IMR-90 (cell line): ENCODE results near the gene SCRN2. TPM values are rescaled to one million over a fixed set of nuclear protein-coding genes. Genes with fewer than 3 reads are reported as not detected.

ENCODE experiments used
- ATAC-seq: fragments of 200-7000 bp; cut with Tn5 transposase; 2 replicates; pipeline ENCODE4 v1.9.1; 2020; ENCODE audit warnings: low read depth, mild to moderate bottlenecking, moderate library complexity
- BruUV-seq: library from RNA; stranded (reverse); fragments of 400-500 nt; replicated peaks from 2 replicates; lab custom pipeline; 2021; lab: Mats Ljungman, UMichigan
- CTCF ChIA-PET: fragments of 300-600 bp; formaldehyde crosslinking; extraction: SDS; loops from one replicate; lab custom pipeline; 2021; ENCODE audit warnings: antibody characterized with exemption; lab: Yijun Ruan, JAX
- POLR2A ChIA-PET: fragments of 300-600 bp; sonication (Branson Sonifier 250); formaldehyde crosslinking; loops from one replicate; lab custom pipeline; 2022; ENCODE audit warnings: antibody characterized with exemption; ENCODE audit not compliant: unreplicated experiment; lab: Charles Lee
- DNase-seq: peaks from one replicate; pipeline ENCODE4 v3.0.0; 2013
- H2AFZ ChIP-seq: replicated peaks from 2 replicates; pipeline ENCODE3; 2013; ENCODE audit warnings: low read length, mild to moderate bottlenecking; ENCODE audit not compliant: poor library complexity
- H2AK5ac ChIP-seq: 2 replicates; pipeline ENCODE4 v1.6.1; 2013; ENCODE audit warnings: low read depth, low read length, inconsistent platforms
- H2AK9ac ChIP-seq: replicated peaks from 2 replicates; pipeline ENCODE3; 2013; ENCODE audit warnings: mild to moderate bottlenecking, low read depth, low read length, moderate library complexity; ENCODE audit not compliant: poor library complexity
- H2BK120ac ChIP-seq: 2 replicates; pipeline ENCODE4 v1.6.1; 2013; ENCODE audit warnings: low read depth, low read length, inconsistent platforms
- H2BK15ac ChIP-seq: 3 replicates; pipeline ENCODE4 v1.6.1; 2013; ENCODE audit warnings: low read depth, low read length, inconsistent platforms
- H2BK20ac ChIP-seq: 2 replicates; pipeline ENCODE4 v1.6.1; 2013; ENCODE audit warnings: low read depth, mild to moderate bottlenecking, inconsistent platforms, low read length, moderate library complexity
- H2BK5ac ChIP-seq: 2 replicates; pipeline ENCODE4 v1.6.1; 2013; ENCODE audit warnings: mild to moderate bottlenecking, low read depth, low read length, inconsistent platforms; ENCODE audit not compliant: poor library complexity, severe bottlenecking
- H3K14ac ChIP-seq: replicated peaks from 2 replicates; pipeline ENCODE4 v1.6.1; 2013; ENCODE audit warnings: low read depth, low read length, inconsistent platforms
- H3K18ac ChIP-seq: 2 replicates; pipeline ENCODE4 v1.6.1; 2013; ENCODE audit warnings: low read depth, low read length, control low read depth
- H3K23ac ChIP-seq: 2 replicates; pipeline ENCODE4 v1.6.1; 2013; ENCODE audit warnings: low read depth, low read length, inconsistent platforms
- H3K27ac ChIP-seq: 2 replicates; pipeline ENCODE4 v1.5.1; 2013; ENCODE audit warnings: mild to moderate bottlenecking, control low read depth, low read length; ENCODE audit not compliant: insufficient read depth
- H3K27me3 ChIP-seq: 2 replicates; pipeline ENCODE4 v1.6.1; 2013; ENCODE audit warnings: low read length; ENCODE audit not compliant: control insufficient read depth, insufficient read depth
- H3K36me3 ChIP-seq: 2 replicates; pipeline ENCODE4 v1.6.1; 2013; ENCODE audit warnings: low read length, mixed read lengths; ENCODE audit not compliant: control insufficient read depth, insufficient read depth
- H3K4ac ChIP-seq: 2 replicates; pipeline ENCODE4 v1.6.1; 2013; ENCODE audit warnings: low read depth, low read length, inconsistent platforms
- H3K4me1 ChIP-seq: 2 replicates; pipeline ENCODE4 v1.6.1; 2013; ENCODE audit warnings: low read length, mixed read lengths; ENCODE audit not compliant: control insufficient read depth, insufficient read depth
- H3K4me2 ChIP-seq: 2 replicates; pipeline ENCODE4 v1.6.1; 2013; ENCODE audit warnings: low read depth, mild to moderate bottlenecking, control low read depth, low read length, moderate library complexity
- H3K4me3 ChIP-seq: 2 replicates; pipeline ENCODE4 v1.5.1; 2013; ENCODE audit warnings: low read depth, mild to moderate bottlenecking, control low read depth, low read length, moderate library complexity; ENCODE audit not compliant: insufficient read depth
- H3K56ac ChIP-seq: 2 replicates; pipeline ENCODE4 v1.6.1; 2013; ENCODE audit warnings: low read length, inconsistent platforms; ENCODE audit not compliant: insufficient read depth; ENCODE audit errors: extremely low read depth
- H3K79me1 ChIP-seq, 2 experiments: 2 replicates each; pipeline ENCODE4 v1.6.1; 2013; ENCODE audit warnings: low read length in 2 of 2, inconsistent platforms in 1 of 2, low read depth in 1 of 2
- H3K9ac ChIP-seq: 2 replicates; pipeline ENCODE4 v1.6.1; 2013; ENCODE audit warnings: low read depth, low read length, control low read depth
- H3K9me1 ChIP-seq: 2 replicates; pipeline ENCODE4 v1.6.1; 2013; ENCODE audit warnings: low read length, inconsistent platforms; ENCODE audit not compliant: insufficient read depth
- H3K9me3 ChIP-seq: 2 replicates; pipeline ENCODE4 v1.6.1; 2013; ENCODE audit warnings: low read length; ENCODE audit not compliant: control insufficient read depth, insufficient read depth
- H4K20me1 ChIP-seq: 2 replicates; pipeline ENCODE4 v1.6.1; 2013; ENCODE audit warnings: low read length, inconsistent platforms; ENCODE audit not compliant: insufficient read depth
- H4K5ac ChIP-seq: 2 replicates; pipeline ENCODE4 v1.6.1; 2013; ENCODE audit warnings: mild to moderate bottlenecking, low read depth, low read length, control low read depth
- H4K8ac ChIP-seq, 2 experiments: 2 replicates each; pipeline ENCODE4 v1.6.1; 2013; ENCODE audit warnings: low read depth in 2 of 2, low read length in 2 of 2, control low read depth in 1 of 2, inconsistent platforms in 1 of 2
- H4K91ac ChIP-seq: 2 replicates; pipeline ENCODE4 v1.6.1; 2013; ENCODE audit warnings: low read depth, low read length, inconsistent platforms; ENCODE audit not compliant: insufficient read depth
- BHLHE40 ChIP-seq: fragments of 150-350 bp; IDR thresholded peaks from 2 replicates; pipeline ENCODE4 v1.6.1; 2016; ENCODE audit warnings: mild to moderate bottlenecking, low read depth, low read length
- CEBPB ChIP-seq: IDR thresholded peaks from 2 replicates; pipeline ENCODE4 v1.6.1; 2012; ENCODE audit warnings: low read depth, low read length, improper control_type of control experiment
- CHD1 ChIP-seq: IDR thresholded peaks from 2 replicates; pipeline ENCODE4 v1.6.1; 2012; ENCODE audit warnings: low read depth, low read length, improper control_type of control experiment
- CTCF ChIP-seq: conservative IDR thresholded peaks from 2 replicates; pipeline ENCODE4 v1.5.1; 2012; ENCODE audit warnings: mild to moderate bottlenecking, low read depth, low read length, improper control_type of control experiment
- ELK1 ChIP-seq: fragments of 150-350 bp; IDR thresholded peaks from 2 replicates; pipeline ENCODE4 v1.6.1; 2016; ENCODE audit warnings: low read depth, mild to moderate bottlenecking, low read length, moderate library complexity, borderline replicate concordance
- FOS ChIP-seq: fragments of 150-350 bp; IDR thresholded peaks from 2 replicates; pipeline ENCODE4 v1.6.1; 2016; ENCODE audit warnings: low read depth, low read length
- MAFK ChIP-seq: IDR thresholded peaks from 2 replicates; pipeline ENCODE4 v1.6.1; 2012; ENCODE audit warnings: low read depth, low read length, improper control_type of control experiment
- MAZ ChIP-seq: IDR thresholded peaks from 2 replicates; pipeline ENCODE4 v1.6.1; 2012; ENCODE audit warnings: low read depth, mild to moderate bottlenecking, low read length, improper control_type of control experiment, moderate library complexity, borderline replicate concordance
- MXI1 ChIP-seq: IDR thresholded peaks from 2 replicates; pipeline ENCODE4 v1.6.1; 2012; ENCODE audit warnings: low read depth, mild to moderate bottlenecking, low read length, moderate library complexity, borderline replicate concordance
- NFE2L2 ChIP-seq: fragments of 150-350 bp; IDR thresholded peaks from 2 replicates; pipeline ENCODE4 v1.6.1; 2016; ENCODE audit warnings: low read depth, mild to moderate bottlenecking, low read length
- POLR2A ChIP-seq: IDR thresholded peaks from 2 replicates; pipeline ENCODE4 v1.6.1; 2012; ENCODE audit warnings: mild to moderate bottlenecking, low read depth, low read length
- RAD21 ChIP-seq: IDR thresholded peaks from 2 replicates; pipeline ENCODE4 v1.6.1; 2012; ENCODE audit warnings: low read length, improper control_type of control experiment
- RCOR1 ChIP-seq: IDR thresholded peaks from 2 replicates; pipeline ENCODE4 v1.6.1; 2012; ENCODE audit warnings: mild to moderate bottlenecking, low read length, improper control_type of control experiment; ENCODE audit not compliant: insufficient replicate concordance
- RFX5 ChIP-seq: IDR thresholded peaks from 2 replicates; pipeline ENCODE4 v1.8.0; 2012; ENCODE audit warnings: low read depth, mild to moderate bottlenecking, low read length, moderate library complexity
- USF2 ChIP-seq: fragments of 150-350 bp; IDR thresholded peaks from 2 replicates; pipeline ENCODE4 v1.6.1; 2017; ENCODE audit warnings: mild to moderate bottlenecking, antibody characterized with exemption, low read length, low read depth
- WGBS, 2 experiments: methylation state at CpG; one replicate each; pipeline versions ENCODE4 v1.1.5 to v1.1.7; 2013; ENCODE audit warnings: missing lambda C conversion rate in 2 of 2; ENCODE audit not compliant: insufficient read length in 1 of 2; ENCODE audit errors: extremely low coverage in 2 of 2; 5-methylcytosine and 5-hydroxymethylcytosine counted together
- dilution Hi-C: fragments of 300-500 bp; cut with HindIII; formaldehyde crosslinking; loops from one replicate; pipeline ENCODE4 v1.14.3; 2018; ENCODE audit warnings: low sequenced_read_pairs; ENCODE audit not compliant: unreplicated experiment
- in situ Hi-C: fragments of 300-500 bp; cut with MboI; formaldehyde crosslinking; loops from 3 replicates; pipeline ENCODE4 v1.14.3; 2019; ENCODE audit warnings: low sequenced_read_pairs, inconsistent platforms, mixed read lengths
- intact Hi-C: fragments of 100-400 bp; cut with micrococcal nuclease; formaldehyde crosslinking; loops from 2 replicates; pipeline ENCODE4 v1.10.0; 2022
- polyA plus RNA-seq, 3 experiments: library from polyadenylated mRNA; depleted of rRNA; stranded (reverse); fragments of >200 nt; gene quantifications; 2 replicates each; pipeline ENCODE4 v1.2.3, GENCODE V29; 2012; ENCODE audit warnings: low replicate concordance in 1 of 3
- total RNA-seq: library from RNA; depleted of rRNA; stranded (reverse); fragments of >200 nt; gene quantifications from 2 replicates; pipeline ENCODE4 v1.2.3, GENCODE V29; 2012

Gene SCRN2
- total and polyA plus RNA-seq, 2 of the 4 experiments (the other 2 are of a cell fraction): 17.2 to 31.0 TPM

- peaks cover 43% of the 10 kb centered on the region for H3K36me3 ChIP-seq
- in situ Hi-C loops: no loop called here
- no peaks in the 10 kb centered on the region for H3K9me3 ChIP-seq
- H2AK9ac ChIP-seq: peak overlapping the region; percentile 57
- ATAC-seq (no peak; the same call in 1 of the 2 replicates), DNase-seq (no peak)
- H2BK20ac ChIP-seq: no peak overlapping the region
- dilution Hi-C loops: no loop called here
- no peak overlapping the region for H3K14ac ChIP-seq
- H3K9ac ChIP-seq: peak overlapping the region; percentile 47
- peak overlapping the region; percentile 43; the same call in 1 of the 2 replicates for H4K5ac ChIP-seq
- H3K18ac ChIP-seq: no peak overlapping the region
- H4K91ac ChIP-seq: peak overlapping the region; percentile 20; the same call in 1 of the 2 replicates
- CTCF ChIA-PET: no interaction called here
- H3K4me2 ChIP-seq: peak overlapping the region; percentile 95
- POLR2A ChIA-PET: interaction anchor here (1.6 kb wide), 1 partner anchor 10 kb away, joined by 7 read pairs; the partner anchor contains the start of genes LRRC46 and MRPL10
- intact Hi-C loops: no loop called here
- H4K20me1 ChIP-seq: no peaks in the 10 kb centered on the region
- peak overlapping the region; percentile 71 to 88; a peak in 3 of 4 replicates for H4K8ac ChIP-seq
- WGBS, 2 experiments: 60% methylated on average over 1 of the region's 4 CpGs; no CpG with 5 or more reads in 1 of the 2 experiments
- H2AFZ ChIP-seq: peak overlapping the region; percentile 89
- H3K23ac ChIP-seq: no peak overlapping the region
- peak overlapping the region; percentile 77 for H3K4me3 ChIP-seq
- H3K4me1 ChIP-seq: peaks cover 11% of the 10 kb centered on the region; the same call in 1 of the 2 replicates
- TF ChIP-seq MAZ: no peak
- TF ChIP-seq RFX5: no peak
- TF ChIP-seq BHLHE40: no peak
- TF ChIP-seq MXI1: no peak
- no peak for TF ChIP-seq FOS
- TF ChIP-seq CEBPB: no peak
- no peak for TF ChIP-seq RCOR1
- no peak for TF ChIP-seq ELK1
- TF ChIP-seq USF2: no peak
- TF ChIP-seq NFE2L2: no peak
- TF ChIP-seq CHD1: no peak
- no peak for TF ChIP-seq POLR2A
- TF ChIP-seq MAFK: no peak
- TF ChIP-seq RAD21: no peak
- TF ChIP-seq CTCF: no peak
- H3K27ac ChIP-seq: no peak overlapping the region; the same call in 1 of the 2 replicates
- H2BK5ac ChIP-seq: no peak overlapping the region
- no peak overlapping the region for H2BK15ac ChIP-seq
- no peak overlapping the region for H2BK120ac ChIP-seq
- H3K56ac ChIP-seq: no peak overlapping the region
- H3K9me1 ChIP-seq: 0 out of 2 replicates have a peak, but pooled peaks cover 4% of the 10 kb centered on the region
- no TSS peak for BruUV-seq
- H3K27me3 ChIP-seq: no peaks in the 10 kb centered on the region
- peaks cover 0 to 17% of the 10 kb centered on the region in 2 experiments; a peak in 1 of 4 replicates for H3K79me1 ChIP-seq
- peak overlapping the region; percentile 46 for H2AK5ac ChIP-seq
- no peak overlapping the region for H3K4ac ChIP-seq
Observed at GRCh38 chr17:47821031-47821423, 20.0 kb downstream of the SCRN2 start.
